ENCODE results near the gene HOPX. TPM values are rescaled to one million over a fixed set of nuclear protein-coding genes. Genes with fewer than 3 reads are reported as not detected.

The HOPX gene
- total and polyA plus RNA-seq, 2 of the 4 experiments (the other 2 are of a cell fraction), result 1.3 to 1.7 TPM

- CTCF ChIA-PET, result no interaction called here
- no peak for TF ChIP-seq MXI1 (IDR thresholded peaks at IDR 0.05; ENCODE audit: borderline replicate concordance, low read depth, low read length)
- TF ChIP-seq CHD1 (IDR thresholded peaks at IDR 0.05; ENCODE audit: low read depth, low read length), result no peak
- TF ChIP-seq RFX5 (IDR thresholded peaks at IDR 0.05; ENCODE audit: low read depth, low read length), result no peak
- no peak for TF ChIP-seq FOS (IDR thresholded peaks at IDR 0.05; ENCODE audit: low read depth, low read length)
- no peak for TF ChIP-seq RAD21 (IDR thresholded peaks at IDR 0.05; ENCODE audit: low read length)
- TF ChIP-seq MAZ (IDR thresholded peaks at IDR 0.05; ENCODE audit: borderline replicate concordance, low read depth, low read length), result no peak
- TF ChIP-seq MAFK (IDR thresholded peaks at IDR 0.05; ENCODE audit: low read depth, low read length), result no peak
- TF ChIP-seq BHLHE40 (IDR thresholded peaks at IDR 0.05; ENCODE audit: low read depth, low read length), result no peak
- TF ChIP-seq CEBPB (IDR thresholded peaks at IDR 0.05; ENCODE audit: low read depth, low read length), result no peak
- TF ChIP-seq SMC3 (IDR thresholded peaks at IDR 0.05; ENCODE audit: low read depth, low read length), result no peak
- no peak for TF ChIP-seq POLR2A (IDR thresholded peaks at IDR 0.05; ENCODE audit: low read depth, low read length)
- H4K91ac ChIP-seq (ENCODE audit: insufficient read depth, low read depth, low read length), result no peak overlapping the region
- no peaks in the 10 kb centered on the region for H4K20me1 ChIP-seq (ENCODE audit: insufficient read depth, low read length)
- DNase-seq, result no peak
- H4K8ac ChIP-seq (ENCODE audit: low read depth in 2 of 2, low read length in 2 of 2), result no peak overlapping the region
- no peak for ATAC-seq (ENCODE audit: low read depth)
- H2BK120ac ChIP-seq (ENCODE audit: low read depth, low read length), result no peak overlapping the region
- no peaks in the 10 kb centered on the region for H3K4me1 ChIP-seq (ENCODE audit: control insufficient read depth, insufficient read depth, low read length)
- in situ Hi-C loops (cut with MboI; ENCODE audit: low sequenced_read_pairs), result no loop called here
- WGBS, 2 experiments (ENCODE audit: extremely low coverage in 2 of 2, insufficient read length in 1 of 2), result no CpG with 5 or more reads among the region's 1 CpG
- no peak overlapping the region for H2BK5ac ChIP-seq (ENCODE audit: low read depth, low read length, poor library complexity, severe bottlenecking)
- no peak overlapping the region for H3K9ac ChIP-seq (ENCODE audit: low read depth, low read length)
- POLR2A ChIA-PET (ENCODE audit: unreplicated experiment), result no interaction called here
- no peak overlapping the region for H3K14ac ChIP-seq (replicated peaks; ENCODE audit: low read depth, low read length)
- H2BK20ac ChIP-seq (ENCODE audit: low read depth, low read length), result no peak overlapping the region
- no peaks in the 10 kb centered on the region for H3K36me3 ChIP-seq (ENCODE audit: control insufficient read depth, insufficient read depth, low read length)
- H2AK9ac ChIP-seq (replicated peaks; ENCODE audit: low read depth, low read length, poor library complexity), result no peak overlapping the region
- no peak overlapping the region for H3K56ac ChIP-seq (ENCODE audit: extremely low read depth, insufficient read depth, low read length)
- no peak overlapping the region for H3K4me3 ChIP-seq (ENCODE audit: insufficient read depth, low read depth, low read length)
- no peaks in the 10 kb centered on the region for H3K9me1 ChIP-seq (ENCODE audit: insufficient read depth, low read length)
- no peak overlapping the region for H3K23ac ChIP-seq (ENCODE audit: low read depth, low read length)
- no peak overlapping the region for H3K27ac ChIP-seq (ENCODE audit: insufficient read depth, low read length)
- no peak overlapping the region for H3K4ac ChIP-seq (ENCODE audit: low read depth, low read length)
- no peak overlapping the region for H2AFZ ChIP-seq (replicated peaks; ENCODE audit: low read length, poor library complexity)
- dilution Hi-C loops (cut with HindIII; ENCODE audit: low sequenced_read_pairs, unreplicated experiment), result no loop called here
- H2BK15ac ChIP-seq (ENCODE audit: low read depth, low read length), result no peak overlapping the region
- no peak overlapping the region for H3K4me2 ChIP-seq (ENCODE audit: low read depth, low read length)
- intact Hi-C loops (cut with micrococcal nuclease), result no loop called here
- H3K27me3 ChIP-seq (ENCODE audit: control insufficient read depth, insufficient read depth, low read length), result no peaks in the 10 kb centered on the region
- no peaks in the 10 kb centered on the region for H3K79me1 ChIP-seq (ENCODE audit: low read depth in 1 of 2, low read length in 2 of 2)
- H3K18ac ChIP-seq (ENCODE audit: low read depth, low read length), result no peak overlapping the region
- BruUV-seq (replicated peaks), result no TSS peak
- no peak overlapping the region for H2AK5ac ChIP-seq (ENCODE audit: low read depth, low read length)
- H4K5ac ChIP-seq (ENCODE audit: low read depth, low read length), result no peak overlapping the region
- H3K9me3 ChIP-seq (ENCODE audit: control insufficient read depth, insufficient read depth, low read length), result peaks cover 6% of the 10 kb centered on the region
These were observed 54.7 kb downstream of the HOPX start for GRCh38 chr4:56626420-56626819.
